ENCODE data around the gene GUCY2C.
A peak's percentile ranks its signal among the peaks of the same experiment; 100 is the strongest.

GUCY2C gene

GRCh38 chr12:14567351-14568162 is 128.8 kb downstream of the GUCY2C start, which contains the start of gene PLBD1:
PLBD1 (minus strand) TSS chr12:14567883; CDS start chr12:14567696, 187 bp downstream.
- Histone ChIP-seq H3K36me3 (ENCODE audit: control insufficient read depth, insufficient read depth, low read length) (no peaks in the 10 kb centered on the region), H3K9me3 (ENCODE audit: control insufficient read depth, low read length) (no peaks in the 10 kb centered on the region), H3K27ac (no peak within 1 kb of the TSS), H3K4me3 (ENCODE audit: low read depth, low read length) (peak within 1 kb of the TSS; percentile 45), H3K27me3 (ENCODE audit: control insufficient read depth, insufficient read depth, low read length) (no peaks in the 10 kb centered on the region), H2AFZ (peak within 1 kb of the TSS; percentile 87), H3K79me2 (no peaks in the 10 kb centered on the region), H3K4me2 (ENCODE audit: low read length) (peak within 1 kb of the TSS; percentile 59), H3K9ac (no peak within 1 kb of the TSS), H3K4me1 (no peaks in the 10 kb centered on the region)
- TF ChIP-seq, protein P1, sequence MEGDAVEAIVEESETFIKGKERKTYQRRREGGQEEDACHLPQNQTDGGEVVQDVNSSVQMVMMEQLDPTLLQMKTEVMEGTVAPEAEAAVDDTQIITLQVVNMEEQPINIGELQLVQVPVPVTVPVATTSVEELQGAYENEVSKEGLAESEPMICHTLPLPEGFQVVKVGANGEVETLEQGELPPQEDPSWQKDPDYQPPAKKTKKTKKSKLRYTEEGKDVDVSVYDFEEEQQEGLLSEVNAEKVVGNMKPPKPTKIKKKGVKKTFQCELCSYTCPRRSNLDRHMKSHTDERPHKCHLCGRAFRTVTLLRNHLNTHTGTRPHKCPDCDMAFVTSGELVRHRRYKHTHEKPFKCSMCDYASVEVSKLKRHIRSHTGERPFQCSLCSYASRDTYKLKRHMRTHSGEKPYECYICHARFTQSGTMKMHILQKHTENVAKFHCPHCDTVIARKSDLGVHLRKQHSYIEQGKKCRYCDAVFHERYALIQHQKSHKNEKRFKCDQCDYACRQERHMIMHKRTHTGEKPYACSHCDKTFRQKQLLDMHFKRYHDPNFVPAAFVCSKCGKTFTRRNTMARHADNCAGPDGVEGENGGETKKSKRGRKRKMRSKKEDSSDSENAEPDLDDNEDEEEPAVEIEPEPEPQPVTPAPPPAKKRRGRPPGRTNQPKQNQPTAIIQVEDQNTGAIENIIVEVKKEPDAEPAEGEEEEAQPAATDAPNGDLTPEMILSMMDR (IDR thresholded peaks at IDR 0.05) = no peak

GRCh38 chr12:14564336-14564959 is 132.0 kb downstream of the GUCY2C start:
- Histone ChIP-seq H3K27ac (no peak overlapping the region), H3K27me3 (ENCODE audit: control insufficient read depth, insufficient read depth, low read length) (no peaks in the 10 kb centered on the region), H2AFZ (peak overlapping the region; percentile 5), H3K36me3 (ENCODE audit: control insufficient read depth, insufficient read depth, low read length) (no peaks in the 10 kb centered on the region), H3K9me3 (ENCODE audit: control insufficient read depth, low read length) (no peaks in the 10 kb centered on the region), H3K9ac (no peak overlapping the region), H3K4me1 (no peaks in the 10 kb centered on the region), H3K4me3 (ENCODE audit: low read depth, low read length) (no peak overlapping the region), H3K4me2 (ENCODE audit: low read length) (no peak overlapping the region), H3K79me2 (no peaks in the 10 kb centered on the region)
- TF ChIP-seq, protein P1 (IDR thresholded peaks at IDR 0.05) = no peak

DNA sequence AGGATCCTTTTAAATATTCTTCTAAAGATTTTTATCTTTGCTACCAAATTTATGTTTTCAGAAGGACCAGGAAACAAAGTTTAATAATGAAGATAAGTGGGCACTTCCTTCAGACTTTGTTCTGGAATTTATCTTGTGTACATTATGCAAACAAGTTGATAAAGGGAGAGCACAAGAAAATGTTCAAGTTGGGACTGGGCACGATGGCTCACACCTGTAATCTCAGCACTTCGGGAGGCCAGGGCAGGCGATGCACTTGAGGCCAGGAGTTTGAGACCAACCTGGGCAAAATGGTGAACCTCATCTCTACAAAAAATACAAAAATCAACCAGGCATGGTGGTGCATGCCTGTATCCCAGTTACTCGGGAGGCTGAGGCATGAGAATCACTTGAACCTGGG is 133.4 kb downstream of the GUCY2C start:
- no peak overlapping the region for H3K27ac ChIP-seq
- no peak overlapping the region for H3K9ac ChIP-seq
- no peak overlapping the region for H3K4me2 ChIP-seq (ENCODE audit: low read length)
- H3K27me3 ChIP-seq (ENCODE audit: control insufficient read depth, insufficient read depth, low read length) = no peaks in the 10 kb centered on the region
- no peaks in the 10 kb centered on the region for H3K9me3 ChIP-seq (ENCODE audit: control insufficient read depth, low read length)
- no peak overlapping the region for H2AFZ ChIP-seq
- H3K4me3 ChIP-seq (ENCODE audit: low read depth, low read length) = no peak overlapping the region
- H3K79me2 ChIP-seq = no peaks in the 10 kb centered on the region
- no peaks in the 10 kb centered on the region for H3K4me1 ChIP-seq
- no peaks in the 10 kb centered on the region for H3K36me3 ChIP-seq (ENCODE audit: control insufficient read depth, insufficient read depth, low read length)
- TF ChIP-seq, protein P1 (IDR thresholded peaks at IDR 0.05) = no peak
